SIG-M5 treated with dmso at 0.1 percent for 504 hours (cell line): ENCODE results near the gene PARVB.
"Not testable (repeated sequence)": the region's sequence is repeated elsewhere in the genome, so short reads cannot be mapped to it uniquely, and the experiment has no call there.

ENCODE experiments used
- DNase-seq: peaks from one replicate; lab custom pipeline; 2025; ENCODE audit not compliant: unreplicated experiment; lab: John Stamatoyannopoulos, UW

Gene PARVB

GRCh38 chr22:43996981-43997265 is 27.2 kb upstream of the PARVB start:
- no peak for DNase-seq

GRCh38 chr22:43998679-43999264 is 25.3 kb upstream of the PARVB start:
- DNase-seq = no peak

GRCh38 chr22:43999378-43999777 is 24.7 kb upstream of the PARVB start:
- DNase-seq = no peak

GRCh38 chr22:44000123-44000522 is 24.0 kb upstream of the PARVB start:
- DNase-seq = no peak

GRCh38 chr22:44001521-44001920 is 22.6 kb upstream of the PARVB start:
- no peak for DNase-seq

- no peak for DNase-seq
Observed at GRCh38 chr22:44002324-44002723, 21.8 kb upstream of the PARVB start.

- DNase-seq = no peak
Observed at GRCh38 chr22:44002997-44003396, 21.1 kb upstream of the PARVB start.

- DNase-seq = no peak
Observed at GRCh38 chr22:44003405-44004103, 20.5 kb upstream of the PARVB start.

- DNase-seq = no peak
Observed at GRCh38 chr22:44004104-44004460, 20.0 kb upstream of the PARVB start.

GRCh38 chr22:44005524-44005923 is 18.6 kb upstream of the PARVB start:
- peak; percentile 88 for DNase-seq

- DNase-seq = no peak
Observed at GRCh38 chr22:44012162-44012561, 11.9 kb upstream of the PARVB start.

- no peak for DNase-seq
Observed at GRCh38 chr22:44012591-44012990, 11.5 kb upstream of the PARVB start.

- DNase-seq = no peak
Observed at GRCh38 chr22:44014241-44014640, 9.9 kb upstream of the PARVB start.

- not testable (repeated sequence) for DNase-seq
Observed at GRCh38 chr22:44016586-44016985, 7.5 kb upstream of the PARVB start.

- no peak for DNase-seq
Observed at GRCh38 chr22:44018594-44018993, 5.5 kb upstream of the PARVB start.

- no peak for DNase-seq
Observed at GRCh38 chr22:44019416-44019815, 4.7 kb upstream of the PARVB start.

GRCh38 chr22:44019846-44020245 is 4.3 kb upstream of the PARVB start:
- no peak for DNase-seq

GRCh38 chr22:44020981-44021380 is 3.1 kb upstream of the PARVB start:
- no peak for DNase-seq

- no peak for DNase-seq
Observed at GRCh38 chr22:44023404-44024287, 456 bp upstream of the PARVB start.

- DNase-seq = peak; percentile 85
Observed at GRCh38 chr22:44025171-44026065, 1.3 kb downstream of the PARVB start.

- DNase-seq = no peak
Observed at GRCh38 chr22:44026066-44026629, 2.0 kb downstream of the PARVB start.
